Measurements from ENCODE around the gene PDXP. TPM values are rescaled to one million over a fixed set of nuclear protein-coding genes. Genes with fewer than 3 reads are reported as not detected.

PDXP gene
- total and polyA plus RNA-seq, 4 donors, result 23.4 to 42.2 (median 28.5) TPM

GRCh38 chr22:37696657-37697537 is 38.4 kb downstream of the PDXP start, which contains the start of gene TRIOBP:
TSS of gene TRIOBP (plus strand) at chr22:37697048. CDS start at chr22:37701366, 4,318 bp downstream.
- WGBS, result 43% methylated on average over 39 of the region's 39 CpGs
- H3K27me3 ChIP-seq (ENCODE audit: control insufficient read depth in 4 of 4, insufficient read depth in 4 of 4, low read length in 3 of 4), result no peaks in the 10 kb centered on the region
- peak; percentile 86 for DNase-seq (ENCODE audit: low spot score)
- H3K9ac ChIP-seq (ENCODE audit: low read depth in 1 of 2, low read length in 2 of 2), result no peak within 1 kb of the TSS
- no peak within 1 kb of the TSS for H3K4me3 ChIP-seq (ENCODE audit: low read depth in 1 of 3, low read length in 3 of 3)
- no peak for TF ChIP-seq JUND (IDR thresholded peaks at IDR 0.05)
- TF ChIP-seq EGR1 (IDR thresholded peaks at IDR 0.05; ENCODE audit: low read depth in 2 of 2), result no peak
- no peak for TF ChIP-seq FOXA1 (IDR thresholded peaks at IDR 0.05)
- no peak for TF ChIP-seq ZBTB33 (IDR thresholded peaks at IDR 0.05)
- TF ChIP-seq, protein P1, sequence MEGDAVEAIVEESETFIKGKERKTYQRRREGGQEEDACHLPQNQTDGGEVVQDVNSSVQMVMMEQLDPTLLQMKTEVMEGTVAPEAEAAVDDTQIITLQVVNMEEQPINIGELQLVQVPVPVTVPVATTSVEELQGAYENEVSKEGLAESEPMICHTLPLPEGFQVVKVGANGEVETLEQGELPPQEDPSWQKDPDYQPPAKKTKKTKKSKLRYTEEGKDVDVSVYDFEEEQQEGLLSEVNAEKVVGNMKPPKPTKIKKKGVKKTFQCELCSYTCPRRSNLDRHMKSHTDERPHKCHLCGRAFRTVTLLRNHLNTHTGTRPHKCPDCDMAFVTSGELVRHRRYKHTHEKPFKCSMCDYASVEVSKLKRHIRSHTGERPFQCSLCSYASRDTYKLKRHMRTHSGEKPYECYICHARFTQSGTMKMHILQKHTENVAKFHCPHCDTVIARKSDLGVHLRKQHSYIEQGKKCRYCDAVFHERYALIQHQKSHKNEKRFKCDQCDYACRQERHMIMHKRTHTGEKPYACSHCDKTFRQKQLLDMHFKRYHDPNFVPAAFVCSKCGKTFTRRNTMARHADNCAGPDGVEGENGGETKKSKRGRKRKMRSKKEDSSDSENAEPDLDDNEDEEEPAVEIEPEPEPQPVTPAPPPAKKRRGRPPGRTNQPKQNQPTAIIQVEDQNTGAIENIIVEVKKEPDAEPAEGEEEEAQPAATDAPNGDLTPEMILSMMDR (IDR thresholded peaks at IDR 0.05; ENCODE audit: low read depth, low read length, missing input control), result peak; percentile 31
- TF ChIP-seq, protein P2, sequence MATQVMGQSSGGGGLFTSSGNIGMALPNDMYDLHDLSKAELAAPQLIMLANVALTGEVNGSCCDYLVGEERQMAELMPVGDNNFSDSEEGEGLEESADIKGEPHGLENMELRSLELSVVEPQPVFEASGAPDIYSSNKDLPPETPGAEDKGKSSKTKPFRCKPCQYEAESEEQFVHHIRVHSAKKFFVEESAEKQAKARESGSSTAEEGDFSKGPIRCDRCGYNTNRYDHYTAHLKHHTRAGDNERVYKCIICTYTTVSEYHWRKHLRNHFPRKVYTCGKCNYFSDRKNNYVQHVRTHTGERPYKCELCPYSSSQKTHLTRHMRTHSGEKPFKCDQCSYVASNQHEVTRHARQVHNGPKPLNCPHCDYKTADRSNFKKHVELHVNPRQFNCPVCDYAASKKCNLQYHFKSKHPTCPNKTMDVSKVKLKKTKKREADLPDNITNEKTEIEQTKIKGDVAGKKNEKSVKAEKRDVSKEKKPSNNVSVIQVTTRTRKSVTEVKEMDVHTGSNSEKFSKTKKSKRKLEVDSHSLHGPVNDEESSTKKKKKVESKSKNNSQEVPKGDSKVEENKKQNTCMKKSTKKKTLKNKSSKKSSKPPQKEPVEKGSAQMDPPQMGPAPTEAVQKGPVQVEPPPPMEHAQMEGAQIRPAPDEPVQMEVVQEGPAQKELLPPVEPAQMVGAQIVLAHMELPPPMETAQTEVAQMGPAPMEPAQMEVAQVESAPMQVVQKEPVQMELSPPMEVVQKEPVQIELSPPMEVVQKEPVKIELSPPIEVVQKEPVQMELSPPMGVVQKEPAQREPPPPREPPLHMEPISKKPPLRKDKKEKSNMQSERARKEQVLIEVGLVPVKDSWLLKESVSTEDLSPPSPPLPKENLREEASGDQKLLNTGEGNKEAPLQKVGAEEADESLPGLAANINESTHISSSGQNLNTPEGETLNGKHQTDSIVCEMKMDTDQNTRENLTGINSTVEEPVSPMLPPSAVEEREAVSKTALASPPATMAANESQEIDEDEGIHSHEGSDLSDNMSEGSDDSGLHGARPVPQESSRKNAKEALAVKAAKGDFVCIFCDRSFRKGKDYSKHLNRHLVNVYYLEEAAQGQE (IDR thresholded peaks at IDR 0.05), result no peak
- peak; percentile 57 for TF ChIP-seq NR2F2 (IDR thresholded peaks at IDR 0.05)
- peak; percentile 22 to 67 for TF ChIP-seq RAD21 (IDR thresholded peaks at IDR 0.05)
- TF ChIP-seq SP1 (IDR thresholded peaks at IDR 0.05), result peak; percentile 39
- TF ChIP-seq, protein P3, sequence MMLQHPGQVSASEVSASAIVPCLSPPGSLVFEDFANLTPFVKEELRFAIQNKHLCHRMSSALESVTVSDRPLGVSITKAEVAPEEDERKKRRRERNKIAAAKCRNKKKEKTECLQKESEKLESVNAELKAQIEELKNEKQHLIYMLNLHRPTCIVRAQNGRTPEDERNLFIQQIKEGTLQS (IDR thresholded peaks at IDR 0.05), result no peak
- no peaks in the 10 kb centered on the region for H3K9me3 ChIP-seq (ENCODE audit: control insufficient read depth in 4 of 4, low read length in 3 of 4)
- H3K27ac ChIP-seq (ENCODE audit: low read depth in 1 of 2, low read length in 2 of 2), result no peak within 1 kb of the TSS
- H3K36me3 ChIP-seq (ENCODE audit: control insufficient read depth in 4 of 4, insufficient read depth in 3 of 4, low read depth in 1 of 4, low read length in 3 of 4), result peaks cover 5 to 12% (median 7%) of the 10 kb centered on the region in 4 donors
- H3K4me1 ChIP-seq (ENCODE audit: control insufficient read depth in 4 of 4, insufficient read depth in 4 of 4, low read length in 3 of 4), result peaks cover 0 to 4% (median 2%) of the 10 kb centered on the region in 4 donors

DNA sequence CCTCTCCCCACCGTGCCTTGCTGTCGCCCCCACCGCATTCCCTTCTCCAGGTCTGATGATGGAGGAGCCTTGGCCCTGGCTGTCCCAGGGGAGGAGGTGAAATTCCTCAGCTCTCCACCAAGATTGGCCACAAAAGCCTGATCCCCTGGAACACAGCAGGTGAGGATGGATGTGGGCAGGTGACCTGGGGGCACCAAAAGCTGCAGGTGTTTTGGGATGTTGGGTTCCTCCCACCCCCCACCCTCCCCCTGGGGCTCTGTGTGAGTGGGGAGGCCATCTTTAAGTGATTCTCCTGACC is 39.0 kb downstream of the PDXP start:
- no peaks in the 10 kb centered on the region for H3K27me3 ChIP-seq (ENCODE audit: control insufficient read depth in 4 of 4, insufficient read depth in 4 of 4, low read length in 3 of 4)
- H3K27ac ChIP-seq (ENCODE audit: low read depth in 1 of 2, low read length in 2 of 2), result no peak overlapping the region
- H3K9ac ChIP-seq (ENCODE audit: low read depth in 1 of 2, low read length in 2 of 2), result no peak overlapping the region
- H3K4me1 ChIP-seq (ENCODE audit: control insufficient read depth in 4 of 4, insufficient read depth in 4 of 4, low read length in 3 of 4), result peaks cover 0 to 4% (median 2%) of the 10 kb centered on the region in 4 donors
- H3K4me3 ChIP-seq (ENCODE audit: low read depth in 1 of 3, low read length in 3 of 3), result no peak overlapping the region
- DNase-seq (ENCODE audit: low spot score), result no peak
- 70% methylated on average over 3 of the region's 3 CpGs for WGBS
- peaks cover 4 to 11% (median 6%) of the 10 kb centered on the region in 4 donors for H3K36me3 ChIP-seq (ENCODE audit: control insufficient read depth in 4 of 4, insufficient read depth in 3 of 4, low read depth in 1 of 4, low read length in 3 of 4)
- H3K9me3 ChIP-seq (ENCODE audit: control insufficient read depth in 4 of 4, low read length in 3 of 4), result no peaks in the 10 kb centered on the region
- TF ChIP-seq TAF1 (conservative IDR thresholded peaks at IDR 0.05) (no peak), SP1 (IDR thresholded peaks at IDR 0.05) (no peak), FOXA1 (IDR thresholded peaks at IDR 0.05) (no peak), ZBTB33 (IDR thresholded peaks at IDR 0.05) (no peak), HNF4A (conservative IDR thresholded peaks at IDR 0.05) (no peak), JUND (IDR thresholded peaks at IDR 0.05) (no peak), FOXA2 (IDR thresholded peaks at IDR 0.05) (no peak), EGR1 (IDR thresholded peaks at IDR 0.05; ENCODE audit: low read depth in 2 of 2) (no peak), RAD21 (IDR thresholded peaks at IDR 0.05) (no peak), GABPA (IDR thresholded peaks at IDR 0.05 in 1 of 2, conservative IDR thresholded peaks at IDR 0.05 in 1 of 2) (no peak), NR2F2 (IDR thresholded peaks at IDR 0.05) (no peak)
- TF ChIP-seq, protein P3 (IDR thresholded peaks at IDR 0.05), result no peak
- TF ChIP-seq, protein P1 (IDR thresholded peaks at IDR 0.05; ENCODE audit: low read depth, low read length, missing input control), result no peak

All from liver (tissue), 9 donors.